Middle frontal gyrus (tissue), 1 donor: ENCODE results near the gene HSP90AA1.
"Not testable (repeated sequence)": the region's sequence is repeated elsewhere in the genome, so short reads cannot be mapped to it uniquely, and the experiment has no call there.

Experiments
- DNase-seq: peaks from one replicate; pipeline ENCODE4 v3.0.0-alpha.2; 2015; ENCODE audit warnings: low spot score; ENCODE audit errors: extremely low spot score

The HSP90AA1 gene

GRCh38 chr14:102074415-102074964 is 12.4 kb downstream of the HSP90AA1 start:
- DNase-seq: no peak

- no peak for DNase-seq
Observed at GRCh38 chr14:102071283-102071998, 15.4 kb downstream of the HSP90AA1 start.

GRCh38 chr14:102066041-102066451 is 20.8 kb downstream of the HSP90AA1 start:
- DNase-seq: no peak

GRCh38 chr14:102064590-102064989 is 22.3 kb downstream of the HSP90AA1 start:
- DNase-seq: not testable (repeated sequence)

GRCh38 chr14:102063808-102064429 is 22.9 kb downstream of the HSP90AA1 start:
- no peak for DNase-seq

- no peak for DNase-seq
Observed at GRCh38 chr14:102063109-102063807, 23.6 kb downstream of the HSP90AA1 start.

- DNase-seq: no peak
Observed at GRCh38 chr14:102058961-102059360, 27.9 kb downstream of the HSP90AA1 start.

- DNase-seq: no peak
Observed at GRCh38 chr14:102058146-102058545, 28.7 kb downstream of the HSP90AA1 start.

GRCh38 chr14:102057480-102058114 is 29.2 kb downstream of the HSP90AA1 start:
- no peak for DNase-seq

GRCh38 chr14:102056694-102057442 is 30.0 kb downstream of the HSP90AA1 start:
- DNase-seq: no peak

GRCh38 chr14:102055181-102055901 is 31.5 kb downstream of the HSP90AA1 start:
- DNase-seq: no peak

GRCh38 chr14:102052522-102052921 is 34.3 kb downstream of the HSP90AA1 start:
- DNase-seq: no peak

- DNase-seq: no peak
Observed at GRCh38 chr14:102050625-102051024, 36.2 kb downstream of the HSP90AA1 start.

GRCh38 chr14:102050026-102050405 is 36.8 kb downstream of the HSP90AA1 start:
- no peak for DNase-seq

- peak; percentile 29 for DNase-seq
Observed at GRCh38 chr14:102049258-102050025, 37.4 kb downstream of the HSP90AA1 start.

GRCh38 chr14:102047808-102048540 is 38.9 kb downstream of the HSP90AA1 start:
- no peak for DNase-seq

GRCh38 chr14:102046337-102047278 is 40.2 kb downstream of the HSP90AA1 start:
- no peak for DNase-seq

- DNase-seq: no peak
Observed at GRCh38 chr14:102044566-102044965, 42.3 kb downstream of the HSP90AA1 start.
